ENCODE data around the gene INSYN2B.

DNA sequence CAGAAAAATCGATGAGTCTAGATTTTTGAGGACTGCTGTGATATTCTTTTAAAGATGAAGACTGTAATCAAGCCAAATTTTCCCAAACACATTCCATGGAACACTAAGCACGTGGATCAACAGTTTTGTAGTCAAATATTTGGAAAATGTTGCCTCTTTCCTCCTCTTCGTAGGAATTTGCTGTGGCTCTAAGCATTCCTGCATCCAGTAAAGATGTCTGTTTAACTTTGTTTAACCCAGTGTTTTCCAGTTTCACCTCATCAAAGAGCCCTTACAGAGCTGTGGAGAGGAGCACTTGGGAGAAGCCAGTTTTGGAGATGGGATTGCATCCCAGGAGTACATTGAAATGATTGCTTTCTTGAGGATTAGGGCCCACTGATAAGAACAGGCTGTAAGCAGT, 58.9 kb downstream of the INSYN2B start:
- no peak for TF ChIP-seq ZNF274 (IDR thresholded peaks at IDR 0.05; ENCODE audit: low read depth, low read length)
- TF ChIP-seq SUZ12 (IDR thresholded peaks at IDR 0.05; ENCODE audit: extremely low read depth, insufficient read depth, insufficient read length): no peak

Data from NT2/D1 (cell line).